ENCODE results near the gene DDX4.

Gene DDX4

DNA sequence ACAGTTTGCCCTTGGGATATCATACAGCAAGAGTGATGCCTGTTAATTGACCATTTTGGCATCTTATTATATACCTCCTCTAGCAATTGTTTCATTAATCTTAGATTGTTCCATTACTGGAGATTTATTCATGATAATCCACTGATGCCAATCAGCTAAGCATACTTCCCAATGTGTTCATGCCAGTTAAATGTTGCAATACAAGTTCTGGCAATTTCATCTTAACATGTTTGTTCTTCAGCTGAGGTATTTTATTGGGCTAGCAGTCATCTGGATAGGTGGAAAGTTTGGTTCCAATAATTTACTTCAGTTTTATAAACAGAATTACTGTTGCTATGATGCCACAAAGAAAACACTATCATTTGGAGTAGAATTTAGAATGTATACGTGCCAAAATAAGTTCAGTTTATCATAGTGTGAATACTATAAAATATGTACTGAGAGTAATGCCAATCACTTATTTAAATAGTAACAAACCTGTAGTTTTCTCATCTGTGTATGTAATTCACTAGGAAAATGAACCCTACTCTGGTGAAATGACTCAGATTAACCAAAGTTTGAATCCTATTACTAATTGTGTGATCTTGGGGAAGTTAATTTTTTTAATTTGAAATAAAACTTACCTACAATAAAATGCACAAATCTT, 85.4 kb downstream of the DDX4 start:
- DNase-seq (ENCODE audit: low spot score) = no peak

DNA sequence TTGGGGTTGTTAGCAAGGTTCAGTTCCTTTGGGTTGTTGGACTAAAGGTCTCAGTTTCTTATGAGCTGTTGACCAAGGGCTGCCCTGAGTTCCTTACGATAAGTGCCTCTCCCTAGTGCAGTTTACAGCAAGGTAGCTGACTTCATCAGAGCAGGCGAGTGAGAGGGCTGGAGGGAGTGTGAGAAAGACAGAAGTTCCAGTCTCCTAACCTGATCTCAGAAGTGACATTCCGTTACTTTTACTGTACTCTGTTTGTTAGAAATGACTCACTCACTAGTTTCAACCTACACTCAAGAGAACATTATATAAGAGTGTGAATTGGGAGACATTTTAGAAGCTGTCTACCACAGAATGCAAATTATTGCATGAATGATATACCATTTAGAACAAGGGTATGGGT, 92.1 kb downstream of the DDX4 start:
- no peak for DNase-seq (ENCODE audit: low spot score)

DNA sequence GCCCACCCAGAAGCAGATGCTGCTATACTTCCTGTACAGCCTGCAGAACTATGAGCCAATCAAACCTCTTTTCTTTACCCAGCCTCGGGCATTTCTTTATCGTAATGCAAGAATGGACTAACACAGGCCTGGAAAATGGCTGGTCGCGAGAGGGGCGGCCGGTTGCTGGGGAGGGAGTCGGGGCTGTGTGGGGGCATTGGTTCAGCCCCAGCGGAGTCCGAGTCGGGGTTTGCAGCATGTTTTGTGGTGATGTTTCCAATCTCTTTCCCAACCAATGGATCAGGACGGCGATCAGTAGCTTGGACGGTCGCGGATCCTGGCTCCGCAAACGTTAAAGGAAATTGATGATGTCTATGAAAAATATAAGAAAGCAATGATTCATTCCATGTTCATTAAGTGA, 94.6 kb downstream of the DDX4 start:
- DNase-seq (ENCODE audit: low spot score) = no peak

DNA sequence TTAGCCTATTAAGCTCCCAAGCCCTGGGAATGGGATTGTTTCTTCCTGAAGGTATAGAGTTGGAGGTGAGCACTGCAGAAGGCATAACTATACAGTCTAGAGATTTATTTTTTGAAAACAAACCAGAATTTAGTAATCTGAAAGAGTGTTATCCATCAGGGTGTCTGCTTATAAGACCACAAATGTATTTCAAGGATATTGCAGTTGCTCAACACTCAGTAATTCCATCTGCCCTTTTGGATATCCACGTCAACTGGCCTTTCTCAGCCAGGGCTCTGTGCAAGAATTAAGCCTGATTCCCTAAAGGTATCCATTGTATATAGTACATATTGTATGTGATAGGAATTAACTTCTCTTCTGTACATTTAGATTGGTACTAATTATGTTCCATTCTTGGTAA, 98.3 kb downstream of the DDX4 start:
- DNase-seq (ENCODE audit: low spot score) = no peak

DNA sequence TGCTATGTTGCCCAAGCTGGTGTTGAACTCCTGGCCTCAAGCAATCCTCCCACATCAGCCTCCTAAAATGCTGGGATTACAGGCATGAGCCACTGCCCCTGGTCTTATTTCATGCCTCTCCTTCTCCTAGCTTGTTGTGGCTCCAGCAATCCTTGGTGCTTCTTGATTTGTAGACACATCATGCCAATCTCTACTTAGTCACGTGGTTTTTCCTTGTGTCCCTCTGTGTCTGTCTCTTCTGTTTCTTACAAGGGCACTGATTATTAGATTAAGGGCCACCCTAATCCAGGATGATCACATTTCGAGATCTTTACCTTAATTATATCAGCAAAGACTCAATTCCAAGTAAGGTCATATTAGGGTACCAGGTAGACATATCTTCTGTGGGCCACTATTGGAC, 104.1 kb downstream of the DDX4 start:
- no peak for DNase-seq (ENCODE audit: low spot score)

DNA sequence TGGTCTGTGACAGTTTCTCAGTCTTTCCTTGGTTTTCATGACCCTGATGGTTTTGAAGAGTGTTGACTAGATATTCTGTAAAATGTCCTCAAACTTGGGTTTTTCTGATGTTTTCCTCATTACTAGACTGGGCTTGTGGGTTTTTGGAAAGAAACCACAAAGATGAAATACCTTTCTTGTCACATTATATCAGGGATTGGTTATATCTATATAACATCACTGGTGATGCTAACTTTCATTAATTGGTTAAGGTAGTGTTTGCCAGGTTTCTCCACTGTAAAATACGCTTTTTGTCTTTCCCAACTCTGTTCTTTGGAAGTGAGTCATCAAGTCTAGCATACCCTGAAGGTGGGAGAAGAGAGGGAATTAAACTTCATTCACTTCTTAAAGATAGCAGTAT, 110.0 kb downstream of the DDX4 start:
- DNase-seq (ENCODE audit: low spot score) = no peak

DNA sequence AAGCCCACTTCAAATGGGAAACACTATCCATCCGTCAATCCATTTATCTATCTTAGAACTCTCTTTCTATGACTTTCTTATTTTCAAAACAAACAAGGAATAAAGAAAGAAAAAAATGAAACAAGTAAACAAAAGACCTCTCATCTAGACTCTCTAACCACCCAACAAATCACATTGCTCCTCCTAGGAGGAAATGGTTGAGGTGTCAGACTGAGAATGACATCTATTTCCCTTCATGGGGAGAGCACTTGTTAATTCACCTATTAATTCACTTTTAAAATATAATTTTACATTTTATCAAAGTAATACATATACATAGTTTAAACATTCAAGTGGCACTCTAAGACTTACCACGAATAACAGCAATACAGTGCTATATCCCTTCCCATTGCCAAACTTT, 110.9 kb downstream of the DDX4 start:
- no peak for DNase-seq (ENCODE audit: low spot score)

DNA sequence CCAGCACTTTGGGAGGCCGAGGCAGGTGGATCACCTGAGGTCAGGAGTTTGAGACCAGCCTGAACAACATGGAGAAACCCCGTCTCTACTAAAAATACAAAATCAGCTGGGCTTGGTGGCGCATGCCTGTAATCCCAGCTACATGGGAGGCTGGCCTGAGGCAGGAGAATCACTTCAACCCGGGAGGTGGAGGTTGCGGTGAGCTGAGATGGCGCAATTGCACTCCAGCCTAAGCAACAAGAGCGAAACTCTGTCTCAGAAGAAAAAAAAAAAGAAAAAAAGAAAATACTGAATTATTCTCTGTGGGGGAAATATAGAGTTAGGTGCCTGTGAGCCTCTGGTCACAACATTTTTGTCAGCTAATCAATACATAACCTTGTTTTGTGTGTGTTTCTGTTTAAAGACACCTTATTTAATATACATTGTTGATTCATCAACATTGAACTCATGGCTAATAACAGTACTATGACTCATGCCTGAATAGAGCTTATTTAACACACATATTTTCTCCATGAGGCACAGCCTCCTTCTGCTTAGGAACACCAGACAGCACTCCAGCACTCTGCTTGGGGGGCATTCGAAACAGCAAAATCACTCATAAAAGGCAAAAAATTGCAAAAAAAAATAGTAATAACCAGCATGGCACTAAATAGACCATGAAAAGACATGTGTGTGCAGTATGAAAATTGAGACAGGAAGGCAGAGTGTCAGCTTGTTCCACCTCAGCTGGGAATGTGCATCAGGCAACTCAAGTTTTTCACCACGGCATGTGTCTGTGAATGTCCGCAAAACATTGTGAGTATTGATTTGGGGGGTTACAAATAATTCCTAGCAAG, 113.2 kb downstream of the DDX4 start, which contains the start of gene IL31RA:
Gene IL31RA, plus strand, starts transcription at position 519 of the 836 bp plus-strand sequence. Its CDS starts 214 bp downstream, at position 733.
- no peak for DNase-seq (ENCODE audit: low spot score)

DNA sequence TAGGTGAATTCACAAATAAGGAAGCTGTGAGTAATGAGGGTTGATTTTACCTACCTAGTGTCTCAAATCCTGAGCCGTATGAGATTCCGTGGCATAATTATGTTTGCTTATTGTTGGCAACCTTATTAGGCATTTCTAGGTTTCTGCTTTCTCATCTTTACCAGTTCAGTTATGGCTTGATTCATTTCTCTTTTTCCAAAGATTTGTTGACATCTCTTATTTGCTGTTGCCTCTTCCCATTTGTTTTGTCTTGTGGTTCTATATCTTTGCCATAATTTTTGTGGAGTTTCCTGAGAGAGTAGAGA, 113.8 kb downstream of the DDX4 start:
- DNase-seq (ENCODE audit: low spot score) = no peak

DNA sequence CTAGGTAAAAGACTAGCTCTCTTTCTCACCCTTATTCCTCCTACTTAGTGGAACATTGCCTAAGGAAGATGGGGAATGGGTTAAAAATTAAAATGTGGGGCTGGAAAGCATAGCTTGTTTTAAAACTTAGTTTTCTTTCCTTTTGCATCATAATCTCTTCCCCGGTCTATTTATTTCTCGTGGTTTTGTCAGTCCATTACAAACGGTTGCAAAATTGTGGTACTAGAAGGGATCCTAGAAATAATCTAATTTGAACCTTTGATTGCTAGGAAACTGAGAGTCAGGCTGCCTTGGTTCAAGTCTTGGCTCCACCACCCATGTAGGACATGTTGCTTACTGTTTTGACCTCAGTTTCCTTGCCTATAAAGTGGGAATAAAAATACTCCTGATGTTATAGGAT, 114.6 kb downstream of the DDX4 start:
- DNase-seq (ENCODE audit: low spot score) = no peak

DNA sequence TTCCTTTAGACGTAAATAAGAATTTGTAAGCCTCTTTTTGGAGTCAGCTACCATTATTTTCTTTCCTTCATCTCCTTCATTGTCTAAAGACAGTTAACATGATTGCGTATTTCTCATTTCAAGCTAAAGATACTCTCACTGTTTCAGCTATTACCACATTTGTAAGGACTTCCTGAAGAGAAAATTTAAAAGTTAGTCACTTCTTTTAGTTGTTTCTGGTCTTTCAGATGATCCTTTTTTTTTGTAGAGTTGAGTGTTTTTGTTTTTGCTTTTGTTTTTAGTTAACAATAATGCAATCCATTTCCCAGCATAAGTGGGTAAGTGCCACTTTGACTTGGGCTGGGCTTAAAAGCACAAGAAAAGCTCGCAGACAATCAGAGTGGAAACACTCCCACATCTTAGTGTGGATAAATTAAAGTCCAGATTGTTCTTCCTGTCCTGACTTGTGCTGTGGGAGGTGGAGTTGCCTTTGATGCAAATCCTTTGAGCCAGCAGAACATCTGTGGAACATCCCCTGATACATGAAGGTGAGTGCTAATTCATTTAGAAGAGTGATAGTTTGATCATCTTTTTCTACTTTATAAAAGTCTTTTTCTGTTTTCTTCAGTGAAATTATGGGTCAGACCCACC, 115.3 kb downstream of the DDX4 start:
- no peak for DNase-seq (ENCODE audit: low spot score)

DNA sequence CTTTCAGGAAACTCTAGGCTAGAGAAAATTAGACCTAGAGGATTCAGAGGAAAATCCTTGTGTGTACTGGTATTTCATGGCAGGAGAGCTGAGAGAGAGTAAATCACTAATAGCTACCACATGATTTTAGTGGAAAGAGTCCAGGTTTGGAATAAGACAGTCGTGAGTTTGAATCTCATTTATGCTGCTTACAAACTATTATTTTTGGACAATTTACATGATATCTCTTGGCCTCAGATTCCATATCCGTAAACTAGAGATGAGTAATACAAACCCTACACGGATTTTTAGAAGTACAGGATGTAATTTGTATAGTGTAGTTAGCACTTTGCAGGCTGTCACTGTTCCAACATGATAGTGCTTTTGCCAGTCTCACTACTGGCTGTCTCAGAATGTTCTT, 116.0 kb downstream of the DDX4 start:
- DNase-seq (ENCODE audit: low spot score) = no peak

DNA sequence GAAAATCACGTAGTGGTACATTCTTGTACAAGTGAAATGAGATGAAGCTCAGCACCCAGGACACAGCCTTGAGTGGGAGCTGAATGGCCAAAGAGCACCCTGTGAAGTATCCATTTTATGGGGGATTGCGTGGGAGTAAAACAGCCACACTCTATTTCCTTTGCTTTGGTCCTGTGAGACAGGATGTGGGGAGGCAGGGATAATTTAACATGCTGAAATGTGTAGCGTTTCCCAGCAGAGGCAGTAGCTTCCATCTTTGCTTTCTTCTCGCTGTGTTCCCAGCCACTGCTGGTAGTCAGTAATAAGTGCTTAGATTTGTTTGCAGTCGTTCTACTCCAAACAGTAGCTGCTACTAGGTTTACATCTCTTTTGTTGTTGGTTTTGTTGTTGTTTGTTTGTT, 117.6 kb downstream of the DDX4 start:
- no peak for DNase-seq (ENCODE audit: low spot score)

DNA sequence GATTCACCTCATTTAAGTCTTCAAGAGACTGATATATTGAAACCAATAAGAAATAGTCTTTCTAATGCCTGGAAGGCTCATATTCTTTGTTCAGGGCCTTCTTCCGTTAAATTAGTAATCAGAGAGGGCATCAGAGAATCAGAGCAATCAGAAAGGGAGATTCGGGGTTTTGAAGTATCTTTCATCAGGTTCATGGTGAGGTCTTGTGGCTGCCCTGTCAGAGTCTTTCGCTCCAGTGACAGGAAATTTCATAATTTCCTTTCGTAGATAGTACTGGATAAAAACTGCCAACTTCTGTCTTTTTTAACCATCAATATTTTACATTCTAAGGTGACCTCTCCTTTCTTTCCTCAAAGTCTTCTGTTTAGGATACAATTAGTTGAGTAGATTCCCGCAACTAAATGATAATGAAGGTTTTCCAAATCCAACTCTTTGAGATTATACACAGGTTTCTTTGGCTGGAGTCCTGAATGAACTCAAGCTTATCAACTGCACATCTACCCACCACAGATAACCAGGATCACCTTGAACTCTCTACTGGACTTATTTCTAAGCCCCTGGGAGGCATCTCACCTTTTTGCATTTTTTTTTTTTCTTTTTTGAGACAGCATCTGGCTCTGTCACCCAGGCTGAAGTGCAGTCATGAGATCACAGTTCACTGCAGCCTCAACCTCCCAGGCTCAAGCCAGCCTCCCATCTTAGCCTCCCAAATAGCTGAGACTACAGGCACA, 118.8 kb downstream of the DDX4 start:
- DNase-seq (ENCODE audit: low spot score) = no peak

DNA sequence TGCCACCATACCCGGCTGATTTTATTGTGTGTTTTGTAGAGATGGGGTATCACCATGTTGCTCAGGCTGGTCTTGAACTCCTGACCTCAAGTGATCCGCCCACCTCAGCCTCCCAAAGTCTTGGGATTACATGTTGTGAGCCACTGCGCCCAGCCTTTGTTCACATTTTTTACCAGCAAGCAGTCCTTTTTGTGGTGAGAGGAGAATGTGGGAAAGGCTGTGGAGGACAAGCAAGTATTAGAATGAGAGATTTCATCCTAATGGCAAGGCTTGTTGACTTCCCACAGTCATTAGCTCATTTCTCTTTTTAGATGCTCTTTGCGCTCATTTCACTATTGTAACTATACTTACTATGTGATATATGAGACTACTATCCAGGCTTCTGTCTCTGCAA, 119.4 kb downstream of the DDX4 start:
- DNase-seq (ENCODE audit: low spot score) = no peak

DNA sequence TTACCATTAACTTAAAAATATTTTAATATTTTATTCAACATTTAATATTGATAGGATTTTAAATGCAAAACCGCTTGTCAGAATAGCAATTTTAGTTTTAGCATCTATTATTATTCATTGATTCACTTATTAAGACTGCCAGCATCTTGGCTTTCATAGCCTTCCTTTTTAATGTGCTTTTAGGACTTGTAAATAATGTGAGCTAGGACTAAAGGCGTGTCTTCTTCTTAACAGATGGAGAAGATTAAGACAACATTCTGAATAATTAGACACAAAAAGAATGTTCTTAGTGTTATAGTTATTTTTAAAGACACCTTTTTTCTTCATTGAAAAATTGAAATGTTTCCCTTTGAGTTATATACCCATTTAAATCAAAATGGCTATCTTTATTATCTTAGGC, 120.2 kb downstream of the DDX4 start:
- DNase-seq (ENCODE audit: low spot score) = no peak

DNA sequence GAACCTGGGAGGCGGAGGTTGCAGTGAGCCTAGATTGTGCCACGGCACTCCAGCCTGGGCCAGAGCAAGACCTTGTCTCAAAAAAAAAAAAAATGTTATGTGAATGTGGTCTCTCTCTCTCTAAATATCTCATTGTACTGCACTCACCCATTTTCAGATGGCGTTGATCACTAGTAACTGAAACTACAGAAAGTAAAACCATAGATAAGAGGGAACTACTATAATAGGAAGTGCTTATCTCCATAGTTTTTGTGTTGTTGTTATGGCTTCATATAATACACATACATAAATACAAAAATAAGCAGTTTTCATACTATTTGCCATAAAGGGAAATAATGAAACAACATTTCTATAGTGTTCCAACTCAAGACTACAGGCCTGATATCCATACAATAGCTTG, 122.4 kb downstream of the DDX4 start:
- no peak for DNase-seq (ENCODE audit: low spot score)

DNA sequence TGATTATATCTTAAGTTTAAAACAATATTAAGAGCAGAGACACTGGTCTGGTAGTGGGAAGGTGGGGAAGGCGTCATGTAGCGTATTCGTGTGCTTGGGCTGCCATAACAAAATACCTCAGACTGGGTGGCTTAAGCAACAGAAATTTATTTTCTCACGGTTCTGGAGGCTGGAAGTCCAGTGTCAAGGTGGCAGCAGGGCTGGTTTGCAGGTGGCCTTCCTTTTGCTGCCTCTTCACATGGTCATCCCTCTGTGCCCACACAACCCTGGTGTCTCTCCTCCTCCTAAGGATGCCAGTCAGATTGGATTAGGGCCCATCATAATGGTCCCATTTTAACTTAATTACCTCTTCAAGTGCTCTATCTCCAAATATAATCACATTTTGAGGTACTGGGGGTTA, 122.8 kb downstream of the DDX4 start:
- DNase-seq (ENCODE audit: low spot score) = no peak

DNA sequence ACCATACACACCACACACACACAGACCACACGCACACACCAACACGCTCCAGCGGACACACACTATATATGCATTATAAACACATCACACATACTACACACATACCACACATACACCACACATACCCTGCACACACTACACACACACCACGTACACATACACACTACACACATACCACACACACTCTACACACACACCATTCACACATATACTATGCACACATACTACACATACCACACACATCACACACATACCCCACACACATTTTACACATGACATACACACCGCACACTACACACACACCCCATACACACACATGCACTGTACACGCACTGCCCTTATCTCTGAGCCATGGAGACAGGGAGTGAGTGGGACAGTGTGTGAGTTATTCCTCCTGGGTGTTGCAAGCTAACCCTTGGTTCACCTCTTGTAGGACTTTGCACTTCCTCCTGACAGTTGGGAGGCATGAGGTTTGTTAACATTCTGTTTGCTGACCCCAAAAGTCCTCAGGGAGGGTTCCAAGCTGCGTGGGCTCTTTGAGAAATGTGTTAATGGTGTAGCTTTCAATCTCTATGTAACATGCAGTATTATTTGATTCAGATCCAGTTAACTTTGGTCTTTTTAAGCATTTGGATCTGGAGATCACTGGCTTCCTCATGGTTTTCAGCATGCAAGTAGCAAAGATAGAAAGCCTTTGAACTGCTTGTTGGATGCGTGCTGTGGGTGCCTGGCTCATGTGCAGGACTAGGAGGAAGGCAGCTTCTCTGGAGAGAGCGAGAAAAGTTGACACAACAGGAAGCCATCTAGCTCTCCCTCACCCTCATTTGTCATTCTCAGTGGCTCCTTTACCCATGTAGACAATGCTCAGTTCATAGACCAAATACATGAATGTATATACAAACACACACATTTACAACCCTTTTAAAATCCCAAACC, 127.0 kb downstream of the DDX4 start:
- DNase-seq (ENCODE audit: low spot score) = no peak

DNA sequence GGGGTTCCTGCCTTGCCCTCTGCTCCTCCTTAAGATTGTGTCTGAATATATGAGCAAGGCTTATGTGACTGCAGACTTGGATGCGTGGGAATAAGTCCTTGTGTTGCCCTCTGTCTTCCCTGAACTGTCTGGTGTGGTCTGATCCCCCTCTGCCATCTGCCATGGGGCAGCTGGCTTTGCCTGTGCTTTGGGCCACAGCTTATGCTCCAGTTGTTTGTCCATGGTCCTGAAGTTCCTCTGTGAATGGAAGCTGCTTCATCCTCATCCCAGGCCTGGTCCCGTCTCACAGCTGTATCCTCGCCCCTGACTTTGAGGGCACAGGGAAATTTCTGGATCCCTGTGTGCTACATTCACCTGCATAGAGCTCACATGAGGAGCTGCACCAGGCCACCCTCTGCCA, 128.0 kb downstream of the DDX4 start:
- no peak for DNase-seq (ENCODE audit: low spot score)

DNA sequence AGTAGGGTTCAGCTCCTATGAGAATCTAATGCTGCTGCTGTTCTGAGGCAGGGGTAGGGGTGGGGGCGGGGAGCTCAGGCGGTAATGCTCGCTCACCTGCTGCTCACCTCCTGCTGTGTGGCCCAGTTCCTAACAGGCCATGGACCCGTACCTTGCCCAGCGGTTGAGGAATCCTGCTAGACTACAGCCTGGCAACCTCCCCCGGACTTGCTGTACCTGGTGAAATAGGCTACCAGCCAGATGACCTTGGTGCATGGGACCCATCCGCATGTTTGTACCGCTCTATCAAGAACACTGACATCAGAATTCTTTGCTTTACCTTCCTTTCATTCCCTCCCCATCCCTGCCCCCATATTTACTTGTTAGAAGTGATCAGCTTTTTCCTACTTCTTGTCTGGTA, 128.6 kb downstream of the DDX4 start:
- DNase-seq (ENCODE audit: low spot score) = no peak

Data from ecto neural progenitor cell (in vitro differentiated cells).